Measurements from ENCODE around the gene MAPK13.

GRCh38 chr6:36135053-36135731 lies 4.9 kb downstream of the MAPK13 start:
- TF ChIP-seq CTCF (IDR thresholded peaks at IDR 0.05) = no peak
- no peak for TF ChIP-seq POLR2A (IDR thresholded peaks at IDR 0.05)

Data from uterus (tissue), 2 donors.